ENCODE data around the gene PRND. TPM values are rescaled to one million over a fixed set of nuclear protein-coding genes. Genes with fewer than 3 reads are reported as not detected.

The PRND gene
- total RNA-seq, 1 donor from 2014 or later: not detected

DNA sequence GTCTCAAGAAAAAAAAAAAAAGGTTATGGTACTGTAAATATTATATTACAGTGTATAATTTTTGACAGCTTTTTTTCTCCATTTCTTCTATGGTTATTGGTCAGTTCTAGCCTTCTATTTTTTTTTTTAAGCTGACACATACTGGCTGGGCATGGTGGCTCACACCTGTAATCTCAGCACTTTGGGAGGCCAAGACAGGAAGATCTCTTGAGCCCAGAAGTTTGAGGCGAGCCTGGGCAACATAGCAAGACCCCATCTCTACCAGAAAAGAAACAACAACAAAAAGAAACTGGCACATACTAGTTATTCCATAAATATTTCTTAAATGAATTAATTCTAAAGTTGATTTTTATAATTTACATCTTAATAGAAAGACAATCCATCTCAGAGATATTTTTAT, 27.6 kb upstream of the PRND start:
- no peak overlapping the region for H3K4me3 ChIP-seq (ENCODE audit: insufficient read depth, low read depth, low read length)
- peaks cover 74% of the 10 kb centered on the region for H4K20me1 ChIP-seq (ENCODE audit: insufficient read depth, low read length)
- no peak overlapping the region for H3K4me2 ChIP-seq (ENCODE audit: low read length)
- no peak overlapping the region for H3K27ac ChIP-seq (ENCODE audit: low read depth, low read length)
- H3K9me3 ChIP-seq (ENCODE audit: insufficient read depth, low read depth, low read length): no peaks in the 10 kb centered on the region
- no peaks in the 10 kb centered on the region for H3K9me3 Mint-ChIP-seq (ENCODE audit: unreplicated experiment)
- H3K9ac ChIP-seq (ENCODE audit: low read length): no peak overlapping the region
- no peak overlapping the region for H2AFZ ChIP-seq (ENCODE audit: low read depth, low read length)
- H3K27me3 ChIP-seq (ENCODE audit: insufficient read depth, low read length): no peaks in the 10 kb centered on the region
- peaks cover 8% of the 10 kb centered on the region for H3K4me1 Mint-ChIP-seq (ENCODE audit: low read depth, unreplicated experiment)
- DNase-seq (ENCODE audit: low read depth) (no peak), FAIRE-seq (no peak)
- no peaks in the 10 kb centered on the region for H3K4me1 ChIP-seq (ENCODE audit: insufficient read depth, low read length)
- peaks cover 4% of the 10 kb centered on the region for H3K36me3 Mint-ChIP-seq (ENCODE audit: low read depth, unreplicated experiment)
- peaks cover 88% of the 10 kb centered on the region for H3K79me2 ChIP-seq (ENCODE audit: insufficient read depth, low read length)
- TF ChIP-seq EZH2 (IDR thresholded peaks at IDR 0.05; ENCODE audit: insufficient read depth, low read length): no peak
- TF ChIP-seq, protein P1, sequence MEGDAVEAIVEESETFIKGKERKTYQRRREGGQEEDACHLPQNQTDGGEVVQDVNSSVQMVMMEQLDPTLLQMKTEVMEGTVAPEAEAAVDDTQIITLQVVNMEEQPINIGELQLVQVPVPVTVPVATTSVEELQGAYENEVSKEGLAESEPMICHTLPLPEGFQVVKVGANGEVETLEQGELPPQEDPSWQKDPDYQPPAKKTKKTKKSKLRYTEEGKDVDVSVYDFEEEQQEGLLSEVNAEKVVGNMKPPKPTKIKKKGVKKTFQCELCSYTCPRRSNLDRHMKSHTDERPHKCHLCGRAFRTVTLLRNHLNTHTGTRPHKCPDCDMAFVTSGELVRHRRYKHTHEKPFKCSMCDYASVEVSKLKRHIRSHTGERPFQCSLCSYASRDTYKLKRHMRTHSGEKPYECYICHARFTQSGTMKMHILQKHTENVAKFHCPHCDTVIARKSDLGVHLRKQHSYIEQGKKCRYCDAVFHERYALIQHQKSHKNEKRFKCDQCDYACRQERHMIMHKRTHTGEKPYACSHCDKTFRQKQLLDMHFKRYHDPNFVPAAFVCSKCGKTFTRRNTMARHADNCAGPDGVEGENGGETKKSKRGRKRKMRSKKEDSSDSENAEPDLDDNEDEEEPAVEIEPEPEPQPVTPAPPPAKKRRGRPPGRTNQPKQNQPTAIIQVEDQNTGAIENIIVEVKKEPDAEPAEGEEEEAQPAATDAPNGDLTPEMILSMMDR (IDR thresholded peaks at IDR 0.05; ENCODE audit: insufficient read depth, low read depth, low read length): no peak
- no peaks in the 10 kb centered on the region for H3K27me3 Mint-ChIP-seq (ENCODE audit: low read depth, unreplicated experiment)
- no peak overlapping the region for H3K27ac Mint-ChIP-seq (ENCODE audit: unreplicated experiment)
- H3K4me3 Mint-ChIP-seq (ENCODE audit: unreplicated experiment): peak overlapping the region; percentile 21
- H3K36me3 ChIP-seq (ENCODE audit: insufficient read depth, low read length): no peaks in the 10 kb centered on the region

DNA sequence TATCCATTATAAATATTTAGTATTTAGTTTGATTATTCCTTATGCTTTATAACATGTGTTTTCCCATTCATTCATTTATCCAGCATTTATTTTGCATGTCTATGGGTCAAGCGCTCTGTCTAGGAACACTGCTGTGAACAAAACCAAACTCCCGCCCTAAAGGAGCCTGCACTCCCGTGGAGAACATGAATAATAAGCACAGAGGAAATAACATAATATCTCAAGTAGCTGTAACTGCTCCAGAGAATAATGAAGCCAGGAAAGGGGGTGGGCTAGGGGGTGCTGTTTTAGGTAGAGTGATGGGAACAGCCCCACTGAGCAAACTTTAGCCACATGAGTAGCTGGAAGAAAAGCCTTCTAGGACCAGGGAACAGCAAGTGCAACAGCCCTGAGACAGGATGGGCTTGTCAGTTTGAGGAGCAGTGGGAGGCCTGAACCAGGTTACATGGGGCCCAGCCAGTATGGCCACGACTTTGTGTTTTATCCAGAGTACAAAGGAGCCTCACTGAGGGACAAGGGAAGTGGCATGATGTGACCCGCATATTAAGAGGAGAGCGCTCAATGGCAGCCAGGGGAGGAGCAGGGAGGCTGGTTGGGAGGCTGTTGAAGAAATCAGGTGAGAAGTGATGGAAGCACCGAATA, 24.4 kb upstream of the PRND start:
- Mint-ChIP-seq H3K36me3 (ENCODE audit: low read depth, unreplicated experiment) (peaks cover 7% of the 10 kb centered on the region), H3K4me3 (ENCODE audit: unreplicated experiment) (no peak overlapping the region), H3K9me3 (ENCODE audit: unreplicated experiment) (peaks cover 2% of the 10 kb centered on the region), H3K27ac (ENCODE audit: unreplicated experiment) (no peak overlapping the region), H3K27me3 (ENCODE audit: low read depth, unreplicated experiment) (no peaks in the 10 kb centered on the region), H3K4me1 (ENCODE audit: low read depth, unreplicated experiment) (peaks cover 2% of the 10 kb centered on the region)
- peaks cover 67% of the 10 kb centered on the region for H4K20me1 ChIP-seq (ENCODE audit: insufficient read depth, low read length)
- H3K27me3 ChIP-seq (ENCODE audit: insufficient read depth, low read length): no peaks in the 10 kb centered on the region
- no peak overlapping the region for H3K4me2 ChIP-seq (ENCODE audit: low read length)
- no peak overlapping the region for H3K27ac ChIP-seq (ENCODE audit: low read depth, low read length)
- H3K9me3 ChIP-seq (ENCODE audit: insufficient read depth, low read depth, low read length): no peaks in the 10 kb centered on the region
- DNase-seq (ENCODE audit: low read depth): no peak
- no peak overlapping the region for H3K9ac ChIP-seq (ENCODE audit: low read length)
- no peak overlapping the region for H2AFZ ChIP-seq (ENCODE audit: low read depth, low read length)
- no peaks in the 10 kb centered on the region for H3K4me1 ChIP-seq (ENCODE audit: insufficient read depth, low read length)
- no peak overlapping the region for H3K4me3 ChIP-seq (ENCODE audit: insufficient read depth, low read depth, low read length)
- FAIRE-seq: no peak
- TF ChIP-seq, protein P1 (IDR thresholded peaks at IDR 0.05; ENCODE audit: insufficient read depth, low read depth, low read length): no peak
- peaks cover 10% of the 10 kb centered on the region for H3K36me3 ChIP-seq (ENCODE audit: insufficient read depth, low read length)
- peaks cover 56% of the 10 kb centered on the region for H3K79me2 ChIP-seq (ENCODE audit: insufficient read depth, low read length)

DNA sequence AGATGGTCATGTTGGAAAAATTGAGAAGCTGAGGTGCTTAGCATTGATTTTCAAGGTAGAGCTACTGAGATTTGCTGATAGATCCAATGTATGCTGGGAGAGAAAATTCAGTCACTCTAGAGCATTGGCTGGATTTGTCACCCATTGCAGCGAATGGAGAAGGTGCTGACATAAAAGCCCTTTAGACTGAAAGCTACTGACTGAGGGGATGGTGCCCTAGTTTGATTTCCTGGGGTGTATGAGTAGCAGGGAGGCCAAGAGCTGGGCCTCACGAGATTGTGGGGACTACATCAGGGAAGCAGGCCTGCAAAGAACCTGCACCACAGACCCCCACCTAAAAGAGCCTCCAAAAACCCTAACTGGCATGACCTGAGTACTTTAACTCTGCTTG, 23.9 kb upstream of the PRND start:
- no peak overlapping the region for H3K4me2 ChIP-seq (ENCODE audit: low read length)
- Mint-ChIP-seq H3K27me3 (ENCODE audit: low read depth, unreplicated experiment) (no peaks in the 10 kb centered on the region), H3K36me3 (ENCODE audit: low read depth, unreplicated experiment) (peaks cover 7% of the 10 kb centered on the region), H3K27ac (ENCODE audit: unreplicated experiment) (no peak overlapping the region), H3K4me1 (ENCODE audit: low read depth, unreplicated experiment) (peaks cover 2% of the 10 kb centered on the region), H3K9me3 (ENCODE audit: unreplicated experiment) (peaks cover 2% of the 10 kb centered on the region), H3K4me3 (ENCODE audit: unreplicated experiment) (no peak overlapping the region)
- TF ChIP-seq, protein P1 (IDR thresholded peaks at IDR 0.05; ENCODE audit: insufficient read depth, low read depth, low read length): no peak
- peaks cover 51% of the 10 kb centered on the region for H3K79me2 ChIP-seq (ENCODE audit: insufficient read depth, low read length)
- H3K9ac ChIP-seq (ENCODE audit: low read length): no peak overlapping the region
- H4K20me1 ChIP-seq (ENCODE audit: insufficient read depth, low read length): peaks cover 64% of the 10 kb centered on the region
- H3K36me3 ChIP-seq (ENCODE audit: insufficient read depth, low read length): peaks cover 10% of the 10 kb centered on the region
- DNase-seq (ENCODE audit: low read depth) (no peak), FAIRE-seq (no peak)
- H2AFZ ChIP-seq (ENCODE audit: low read depth, low read length): no peak overlapping the region
- H3K9me3 ChIP-seq (ENCODE audit: insufficient read depth, low read depth, low read length): no peaks in the 10 kb centered on the region
- no peaks in the 10 kb centered on the region for H3K4me1 ChIP-seq (ENCODE audit: insufficient read depth, low read length)
- H3K27me3 ChIP-seq (ENCODE audit: insufficient read depth, low read length): no peaks in the 10 kb centered on the region
- H3K4me3 ChIP-seq (ENCODE audit: insufficient read depth, low read depth, low read length): no peak overlapping the region
- no peak overlapping the region for H3K27ac ChIP-seq (ENCODE audit: low read depth, low read length)
